ENCODE measurements around the gene EGFLAM. TPM values are rescaled to one million over a fixed set of nuclear protein-coding genes. Genes with fewer than 3 reads are reported as not detected.

The EGFLAM gene
- total and polyA plus RNA-seq, 2 of the 4 experiments (the other 2 are of a cell fraction), result 0.77 to 1.1 TPM

- H3K4me2 ChIP-seq (ENCODE audit: low read depth, low read length), result no peak overlapping the region
- H2BK20ac ChIP-seq (ENCODE audit: low read depth, low read length), result no peak overlapping the region
- H3K9me3 ChIP-seq (ENCODE audit: control insufficient read depth, insufficient read depth, low read length), result no peaks in the 10 kb centered on the region
- in situ Hi-C loops (cut with MboI; ENCODE audit: low sequenced_read_pairs) (no loop called here), intact Hi-C loops (cut with micrococcal nuclease) (no loop called here), dilution Hi-C loops (cut with HindIII; ENCODE audit: low sequenced_read_pairs, unreplicated experiment) (no loop called here)
- H3K4ac ChIP-seq (ENCODE audit: low read depth, low read length), result no peak overlapping the region
- no peaks in the 10 kb centered on the region; the same call in 1 of the 2 replicates for H3K27me3 ChIP-seq (ENCODE audit: control insufficient read depth, insufficient read depth, low read length)
- no peak overlapping the region for H3K14ac ChIP-seq (replicated peaks; ENCODE audit: low read depth, low read length)
- H2BK15ac ChIP-seq (ENCODE audit: low read depth, low read length), result no peak overlapping the region
- H3K23ac ChIP-seq (ENCODE audit: low read depth, low read length), result no peak overlapping the region
- H3K18ac ChIP-seq (ENCODE audit: low read depth, low read length), result no peak overlapping the region
- H3K27ac ChIP-seq (ENCODE audit: insufficient read depth, low read length), result no peak overlapping the region
- H3K9ac ChIP-seq (ENCODE audit: low read depth, low read length), result no peak overlapping the region
- no peaks in the 10 kb centered on the region for H4K20me1 ChIP-seq (ENCODE audit: insufficient read depth, low read length)
- no peak overlapping the region for H2AK9ac ChIP-seq (replicated peaks; ENCODE audit: low read depth, low read length, poor library complexity)
- H3K4me3 ChIP-seq (ENCODE audit: insufficient read depth, low read depth, low read length), result no peak overlapping the region
- no peak overlapping the region for H3K56ac ChIP-seq (ENCODE audit: extremely low read depth, insufficient read depth, low read length)
- no peak for DNase-seq
- no peak overlapping the region for H4K91ac ChIP-seq (ENCODE audit: insufficient read depth, low read depth, low read length)
- no peak overlapping the region for H4K5ac ChIP-seq (ENCODE audit: low read depth, low read length)
- H2AK5ac ChIP-seq (ENCODE audit: low read depth, low read length), result no peak overlapping the region
- H3K4me1 ChIP-seq (ENCODE audit: control insufficient read depth, insufficient read depth, low read length), result no peaks in the 10 kb centered on the region
- no peak overlapping the region for H2BK120ac ChIP-seq (ENCODE audit: low read depth, low read length)
- H2BK5ac ChIP-seq (ENCODE audit: low read depth, low read length, poor library complexity, severe bottlenecking), result no peak overlapping the region
- no peaks in the 10 kb centered on the region for H3K79me1 ChIP-seq (ENCODE audit: low read depth in 1 of 2, low read length in 2 of 2)
- ChIA-PET CTCF (no interaction called here), POLR2A (ENCODE audit: unreplicated experiment) (no interaction called here)
- ATAC-seq (ENCODE audit: low read depth), result no peak
- no peaks in the 10 kb centered on the region for H3K9me1 ChIP-seq (ENCODE audit: insufficient read depth, low read length)
- no peak overlapping the region for H2AFZ ChIP-seq (replicated peaks; ENCODE audit: low read length, poor library complexity)
- TF ChIP-seq CHD1 (IDR thresholded peaks at IDR 0.05; ENCODE audit: low read depth, low read length), result no peak
- BruUV-seq (replicated peaks), result no TSS peak
- 76% methylated on average over 5 of the region's 8 CpGs; no CpG with 5 or more reads in 1 of the 2 experiments for WGBS, 2 experiments (ENCODE audit: extremely low coverage in 2 of 2, insufficient read length in 1 of 2)
- no peaks in the 10 kb centered on the region for H3K36me3 ChIP-seq (ENCODE audit: control insufficient read depth, insufficient read depth, low read length)
- no peak overlapping the region for H4K8ac ChIP-seq (ENCODE audit: low read depth in 2 of 2, low read length in 2 of 2)
Observed at GRCh38 chr5:38290028-38290653, 31.8 kb downstream of the EGFLAM start.

Data from IMR-90 (cell line).